HG02610 (cell line): ENCODE results near the gene RUSF1.
"Not testable (repeated sequence)": the region's sequence is repeated elsewhere in the genome, so short reads cannot be mapped to it uniquely, and the experiment has no call there.

Source experiments
- ATAC-seq: cut with Tn5 transposase; IDR thresholded peaks from one replicate; pipeline ENCODE4 v1.9.1; 2021; ENCODE audit warnings: mild to moderate bottlenecking, moderate library complexity; ENCODE audit not compliant: unreplicated experiment

Gene RUSF1

GRCh38 chr16:31488468-31489297, 19.5 kb downstream of the RUSF1 start:
- ATAC-seq = no peak

- ATAC-seq = peak; percentile 81
Measured at GRCh38 chr16:31487720-31488467, 20.3 kb downstream of the RUSF1 start.

- no peak for ATAC-seq
Measured at GRCh38 chr16:31487071-31487719, 21.0 kb downstream of the RUSF1 start.

- no peak for ATAC-seq
Measured at GRCh38 chr16:31486045-31486444, 22.1 kb downstream of the RUSF1 start.

DNA sequence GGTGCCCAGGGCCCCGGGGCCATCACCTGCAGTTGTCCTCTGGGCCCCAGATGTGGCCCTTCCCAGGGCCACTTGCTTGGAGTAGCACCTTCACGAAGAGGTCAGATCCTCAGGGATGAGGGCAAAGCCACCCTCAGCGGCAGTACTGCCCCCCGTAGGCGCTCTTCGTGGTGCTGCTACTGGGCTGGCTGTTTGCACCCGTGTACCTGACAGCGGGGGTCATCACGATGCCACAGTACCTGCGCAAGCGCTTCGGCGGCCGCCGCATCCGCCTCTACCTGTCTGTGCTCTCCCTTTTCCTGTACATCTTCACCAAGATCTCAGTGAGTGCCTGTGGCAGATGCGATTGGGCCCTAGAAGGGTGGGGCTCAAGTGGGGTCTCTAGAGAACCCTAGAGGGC, 22.6 kb downstream of the RUSF1 start:
- no peak for ATAC-seq

DNA sequence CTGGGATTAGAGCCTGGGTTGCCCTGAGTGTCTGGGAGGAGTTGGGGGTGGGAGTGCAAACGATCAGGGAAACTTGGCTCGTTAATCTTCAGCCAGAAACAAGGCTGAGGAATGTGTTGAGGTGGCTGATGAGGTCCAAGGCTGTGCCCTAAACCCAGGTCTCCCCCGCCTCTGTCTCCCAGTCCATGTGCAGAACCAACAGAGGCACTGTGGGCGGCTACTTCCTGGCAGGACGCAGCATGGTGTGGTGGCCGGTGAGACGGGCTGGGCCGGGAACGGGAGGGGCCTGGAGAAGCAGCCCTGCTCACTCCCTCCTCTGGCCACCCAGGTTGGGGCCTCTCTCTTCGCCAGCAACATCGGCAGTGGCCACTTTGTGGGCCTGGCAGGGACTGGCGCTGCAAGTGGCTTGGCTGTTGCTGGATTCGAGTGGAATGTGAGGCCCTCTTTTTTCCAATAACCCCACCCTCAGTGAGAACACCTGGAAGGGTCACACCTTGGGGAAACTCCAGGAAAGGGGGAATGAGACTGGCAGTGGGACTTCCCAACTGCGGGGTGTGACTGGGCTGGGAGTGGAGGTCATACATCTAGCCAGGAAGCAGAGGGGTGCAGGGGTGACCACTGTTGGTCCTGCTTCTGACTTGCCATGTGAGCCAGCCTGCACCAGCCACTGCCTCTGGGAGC, 23.6 kb downstream of the RUSF1 start:
- ATAC-seq = no peak

GRCh38 chr16:31484048-31484447, 24.1 kb downstream of the RUSF1 start:
- ATAC-seq = not testable (repeated sequence)

- ATAC-seq = no peak
Measured at GRCh38 chr16:31483081-31483480, 25.1 kb downstream of the RUSF1 start, which contains the start of gene SLC5A2. Gene SLC5A2 (plus strand): TSS chr16:31483123. CDS start chr16:31483137, 14 bp downstream.

GRCh38 chr16:31480851-31481536, 27.2 kb downstream of the RUSF1 start:
- ATAC-seq = no peak

DNA sequence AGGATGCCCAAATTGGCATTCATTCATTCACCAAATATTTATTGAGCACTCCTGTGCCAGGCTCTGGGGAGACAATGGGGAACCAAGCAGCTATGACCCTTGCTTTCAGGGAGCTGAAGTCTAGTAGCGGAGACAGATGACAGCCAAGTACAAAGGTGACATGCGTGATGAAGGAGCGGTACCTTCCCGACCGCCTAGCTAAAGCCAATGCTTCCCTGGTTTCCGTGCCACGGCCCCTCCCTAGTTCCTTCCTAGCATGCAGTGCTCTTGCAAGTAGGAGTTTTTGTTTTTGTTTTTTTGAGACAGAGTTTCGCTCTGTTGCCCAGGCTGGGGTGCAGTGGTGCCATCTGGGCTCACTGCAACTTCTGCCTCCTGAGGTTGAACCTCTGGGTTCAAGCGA, 28.4 kb downstream of the RUSF1 start:
- ATAC-seq = no peak

DNA sequence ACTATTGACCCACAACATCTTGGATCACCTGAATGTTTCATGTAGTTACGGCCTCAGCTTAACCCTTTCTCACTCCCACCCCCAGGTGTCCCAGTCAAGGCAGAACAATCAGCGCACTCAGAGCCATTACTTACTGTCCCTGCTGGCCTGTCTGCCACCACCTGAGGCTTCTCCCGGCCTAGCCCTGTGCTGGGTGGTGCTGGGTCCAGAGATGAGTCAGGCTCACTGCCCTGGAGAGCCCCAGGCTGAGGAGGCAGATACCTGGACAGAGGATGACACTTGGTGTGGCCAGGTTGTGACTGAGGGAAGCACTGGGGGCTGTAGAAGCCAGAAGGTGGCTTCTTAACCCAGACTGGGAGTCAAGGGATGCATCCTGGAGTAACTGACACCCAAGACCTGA, 29.2 kb downstream of the RUSF1 start:
- no peak for ATAC-seq

DNA sequence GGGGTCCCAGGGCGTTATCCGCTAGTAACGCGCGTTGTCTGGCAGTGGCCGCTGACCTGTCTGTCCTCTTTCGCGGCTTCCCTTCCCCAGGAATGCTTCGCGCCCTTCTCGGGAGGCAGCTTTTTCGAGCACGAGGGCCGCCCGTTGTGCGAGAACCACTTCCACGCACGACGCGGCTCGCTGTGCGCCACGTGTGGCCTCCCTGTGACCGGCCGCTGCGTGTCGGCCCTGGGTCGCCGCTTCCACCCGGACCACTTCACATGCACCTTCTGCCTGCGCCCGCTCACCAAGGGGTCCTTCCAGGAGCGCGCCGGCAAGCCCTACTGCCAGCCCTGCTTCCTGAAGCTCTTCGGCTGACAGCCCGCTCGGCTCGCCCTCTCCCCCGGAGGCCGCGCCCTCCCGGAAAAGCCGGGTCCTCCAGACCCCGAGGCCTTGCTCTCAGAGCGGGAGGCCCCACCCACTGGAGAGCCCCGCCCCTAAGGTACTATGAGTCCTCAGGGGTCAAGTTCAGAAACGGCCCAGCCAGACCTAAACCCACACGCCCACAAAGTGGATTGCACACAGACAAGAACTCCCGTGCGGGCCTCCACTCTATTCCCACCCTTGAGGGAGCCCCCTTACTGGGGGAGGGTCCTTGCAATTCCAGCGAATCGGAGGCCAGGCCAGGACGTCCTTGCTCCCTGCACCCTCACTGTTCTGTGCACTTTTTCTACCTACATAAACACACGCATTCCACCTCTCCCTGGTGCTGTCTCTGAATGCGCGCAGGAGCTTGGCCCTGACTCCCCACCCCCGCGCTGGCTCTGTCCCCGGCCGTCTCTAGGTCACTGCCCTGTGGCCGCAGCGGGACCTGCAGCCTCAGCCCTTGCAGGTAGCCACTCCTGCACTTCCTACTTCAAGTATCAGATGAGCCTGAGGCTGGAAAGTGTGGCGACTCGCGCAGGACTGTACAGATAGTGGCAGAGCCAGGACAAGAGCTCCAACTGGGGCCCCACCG, 30.7 kb downstream of the RUSF1 start:
- no peak for ATAC-seq

- peak; percentile 59 for ATAC-seq
Measured at GRCh38 chr16:31476303-31477219, 31.6 kb downstream of the RUSF1 start.

GRCh38 chr16:31475946-31476302, 32.3 kb downstream of the RUSF1 start:
- ATAC-seq = no peak

GRCh38 chr16:31474773-31475738, 33.1 kb downstream of the RUSF1 start:
- ATAC-seq = no peak

GRCh38 chr16:31474173-31474714, 33.9 kb downstream of the RUSF1 start:
- no peak for ATAC-seq
